Iris pigment epithelial cell (primary cell): Measurements from ENCODE around the gene TAF9.

Experiments used
- DNase-seq: peaks from one replicate; pipeline ENCODE4 v3.0.0-alpha.2; 2011; ENCODE audit warnings: low read depth

The TAF9 gene, protein sequence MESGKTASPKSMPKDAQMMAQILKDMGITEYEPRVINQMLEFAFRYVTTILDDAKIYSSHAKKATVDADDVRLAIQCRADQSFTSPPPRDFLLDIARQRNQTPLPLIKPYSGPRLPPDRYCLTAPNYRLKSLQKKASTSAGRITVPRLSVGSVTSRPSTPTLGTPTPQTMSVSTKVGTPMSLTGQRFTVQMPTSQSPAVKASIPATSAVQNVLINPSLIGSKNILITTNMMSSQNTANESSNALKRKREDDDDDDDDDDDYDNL

DNA sequence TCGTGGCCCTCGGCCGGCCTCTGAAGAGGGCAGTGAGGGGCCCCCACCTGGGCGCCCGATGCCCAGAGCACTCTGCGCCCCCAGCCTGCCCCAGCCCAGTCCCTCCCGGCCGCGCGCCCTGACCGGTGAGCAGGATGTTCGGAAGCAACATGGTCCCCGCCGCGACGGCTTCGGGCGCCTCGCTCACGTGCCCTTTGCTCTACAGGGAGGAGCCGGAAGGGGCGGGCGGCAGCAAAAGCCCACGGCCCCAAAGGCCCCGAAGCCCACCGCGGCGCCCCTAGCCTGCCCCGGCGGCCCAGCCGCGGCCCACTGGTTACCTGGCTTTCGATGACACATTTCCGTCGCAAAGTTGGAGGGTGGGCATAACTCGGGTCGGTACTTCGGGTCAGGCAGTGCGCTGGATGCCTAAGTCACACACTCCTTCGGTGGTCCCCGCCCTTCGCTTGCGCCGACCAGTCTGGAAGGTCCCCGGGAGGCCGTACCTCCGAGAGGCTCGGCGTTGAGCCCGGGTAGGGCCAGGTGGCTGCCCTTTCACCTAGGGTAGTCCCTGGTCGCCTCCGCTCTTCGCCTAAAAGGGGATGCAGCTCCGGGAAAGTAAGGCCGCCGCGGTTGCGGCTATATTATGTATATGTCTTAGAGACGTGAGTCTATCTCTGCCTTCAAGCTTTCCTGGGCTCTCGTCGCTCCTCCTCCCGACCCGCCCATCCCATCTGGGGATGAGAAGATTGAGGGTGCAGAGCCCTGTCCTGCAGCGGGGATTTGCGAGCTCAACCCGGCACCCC lies at the start of gene TAF9, which contains the start of the genes AK6 and RAD17:
Gene TAF9 (minus strand): TSS at position 181 of the 782 bp plus-strand sequence. CDS start 3,783 bp downstream, outside the sequence.
Gene AK6 (minus strand): TSS at position 181 of the 782 bp plus-strand sequence. CDS start 30 bp downstream, at position 151.
Gene RAD17 (plus strand): TSS at position 479 of the 782 bp plus-strand sequence. CDS start 2,391 bp downstream, outside the sequence.
- DNase-seq = peak; percentile 92

GRCh38 chr5:69418554-69418953 lies 49.2 kb upstream of the TAF9 start:
- no peak for DNase-seq

- no peak for DNase-seq
Measured at GRCh38 chr5:69416699-69417098, 47.4 kb upstream of the TAF9 start.

- no peak for DNase-seq
Measured at GRCh38 chr5:69416180-69416579, 46.9 kb upstream of the TAF9 start.

GRCh38 chr5:69415584-69415958 lies 46.3 kb upstream of the TAF9 start:
- no peak for DNase-seq

DNA sequence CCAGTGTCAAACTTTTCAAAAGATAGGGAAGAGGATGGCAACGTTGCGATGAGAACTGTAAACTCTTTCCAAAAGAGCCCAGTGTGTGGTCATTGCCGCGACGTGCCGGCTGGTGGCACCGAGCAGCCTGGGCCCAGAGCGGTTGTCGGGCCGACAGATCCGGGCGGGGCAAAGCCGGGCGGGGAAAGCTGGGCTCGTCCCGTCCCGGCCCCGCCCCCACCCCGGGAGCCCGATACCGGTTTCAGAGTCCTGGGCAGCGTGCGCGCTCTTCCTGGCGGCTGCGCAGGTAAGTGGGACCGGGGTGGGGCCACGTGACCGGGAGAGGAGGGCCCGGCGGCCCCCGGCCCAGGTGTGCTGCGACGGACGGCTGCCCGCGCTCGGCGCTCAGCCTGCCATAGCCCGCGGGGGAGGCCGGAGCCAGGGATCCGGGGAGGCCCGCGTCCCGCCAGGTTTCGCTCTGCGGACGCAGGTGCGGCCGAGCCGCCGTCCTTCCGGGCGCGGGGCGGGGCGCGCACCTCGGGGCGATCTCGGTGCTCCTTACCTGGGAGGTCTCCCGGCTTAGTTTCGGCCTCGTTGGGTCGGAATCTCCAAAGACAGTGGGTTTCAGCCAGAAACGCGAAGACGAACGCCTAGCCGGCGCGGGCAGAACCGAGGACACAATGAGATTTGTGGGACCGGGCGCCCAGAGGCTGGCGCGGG lies 45.7 kb upstream of the TAF9 start, which contains the start of gene MARVELD2:
Gene MARVELD2 (plus strand): TSS at position 232 of the 699 bp plus-strand sequence. CDS start 4,270 bp downstream, outside the sequence.
- peak; percentile 36 for DNase-seq

GRCh38 chr5:69404659-69405330 lies 35.5 kb upstream of the TAF9 start:
- DNase-seq = no peak

DNA sequence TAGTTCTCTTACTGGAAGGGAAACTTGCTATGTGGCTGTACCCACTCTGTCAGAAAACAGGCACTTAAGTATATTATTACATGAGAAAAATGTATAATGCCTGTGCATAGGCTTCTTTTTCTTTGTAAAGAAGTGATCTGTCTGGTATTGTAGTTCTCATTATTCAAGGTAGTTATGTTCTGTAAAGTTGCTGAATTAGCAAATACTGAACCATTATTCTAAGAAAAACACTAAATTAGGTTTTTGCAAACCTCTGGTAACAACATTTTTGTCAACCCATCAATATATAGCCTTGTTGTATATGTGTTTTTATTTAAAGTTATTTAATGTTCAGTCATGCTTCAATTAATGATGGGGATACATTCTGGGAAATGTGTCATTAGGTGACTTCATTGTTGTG lies 9.1 kb upstream of the TAF9 start:
- no peak for DNase-seq

DNA sequence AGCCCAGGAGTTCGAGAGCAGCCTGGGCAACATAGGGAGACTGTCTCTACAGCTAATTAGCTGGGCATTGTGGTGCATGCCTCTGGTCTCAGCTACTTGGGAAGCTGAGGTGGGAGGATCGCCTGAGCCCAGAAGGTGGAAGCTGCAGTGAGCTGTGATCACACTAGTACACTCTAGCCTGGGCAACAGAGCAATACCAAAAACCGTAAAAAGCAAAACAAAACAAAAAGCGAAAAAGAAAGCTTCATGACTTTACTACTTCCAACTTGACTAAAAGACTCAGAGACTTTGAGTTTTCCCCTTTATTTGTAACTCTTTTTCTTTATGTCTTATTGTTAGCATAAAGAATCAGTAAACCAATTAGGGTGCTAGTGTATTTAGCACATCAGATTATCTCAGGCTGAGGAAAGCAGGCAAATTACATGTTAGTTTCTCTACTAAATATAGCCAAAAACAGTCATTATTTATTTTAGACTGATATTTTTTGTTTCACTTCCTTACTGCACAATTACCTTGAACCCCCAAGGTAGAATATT lies 5.7 kb upstream of the TAF9 start:
- DNase-seq = no peak

DNA sequence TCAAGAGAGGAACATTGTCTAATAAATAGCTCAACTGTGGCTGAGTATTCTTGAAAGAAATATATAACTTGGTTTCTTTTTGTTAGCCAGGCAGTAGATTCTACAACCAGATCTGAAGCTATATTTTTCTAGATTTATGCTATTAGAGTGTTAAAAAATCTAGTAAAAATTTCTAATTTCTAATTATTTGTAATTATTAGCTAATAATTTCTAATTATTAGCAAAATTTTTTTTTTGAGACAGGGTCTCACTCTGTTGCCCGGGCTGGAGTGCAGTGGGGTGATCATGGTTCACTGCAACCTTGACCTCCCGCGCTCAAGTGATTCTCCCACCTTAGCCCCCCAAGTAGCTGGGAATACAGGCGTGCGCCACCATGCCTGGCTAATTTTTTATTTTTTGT lies 3.1 kb upstream of the TAF9 start:
- DNase-seq = no peak

DNA sequence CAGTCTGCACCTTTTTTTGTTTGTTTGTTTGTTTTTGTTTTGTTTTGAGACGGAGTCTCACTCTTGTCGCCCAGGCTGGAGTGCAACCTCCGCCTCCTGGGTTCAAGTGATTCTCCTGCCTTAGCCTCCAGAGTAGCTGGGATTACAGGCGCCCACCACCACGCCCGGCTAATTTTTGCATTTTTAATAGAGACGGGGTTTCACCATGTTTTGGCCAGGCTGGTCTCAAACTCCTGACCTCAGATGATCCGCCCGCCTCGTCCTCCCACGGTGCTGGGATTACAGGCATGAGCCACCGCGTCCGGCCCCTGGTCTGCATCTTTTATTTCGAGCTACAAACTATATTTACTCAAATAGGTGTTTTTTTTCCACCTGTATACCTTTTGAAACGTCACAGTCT lies 1.0 kb upstream of the TAF9 start:
- peak; percentile 12 for DNase-seq

GRCh38 chr5:69368458-69369339 lies 621 bp downstream of the TAF9 start:
- peak; percentile 47 for DNase-seq

DNA sequence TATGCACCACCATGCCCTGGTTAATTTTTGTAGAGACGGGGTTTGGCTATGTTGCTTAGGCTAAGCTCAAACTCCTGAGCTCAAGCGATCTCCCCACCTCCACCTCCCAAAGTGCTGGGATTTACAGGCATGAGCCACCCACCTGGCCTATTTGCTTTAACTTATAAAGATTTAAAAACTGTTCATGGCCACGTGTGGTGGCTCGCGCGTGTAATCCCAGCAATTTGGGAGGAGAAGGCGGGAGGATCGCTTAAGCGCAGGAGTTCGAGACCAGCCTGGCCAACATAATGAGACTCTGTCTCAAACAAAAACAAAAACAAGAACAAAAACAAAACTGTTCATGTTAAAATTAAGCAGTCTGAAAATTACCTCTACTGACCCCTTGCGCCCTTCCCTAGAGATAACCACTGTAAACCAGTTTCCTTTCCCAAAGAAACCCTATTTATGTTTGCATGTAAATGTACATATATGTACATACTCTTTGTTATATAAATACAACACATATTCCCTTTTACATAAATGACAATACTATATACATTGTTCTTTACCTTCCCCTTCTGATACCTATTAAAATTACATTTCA lies 1.5 kb downstream of the TAF9 start:
- no peak for DNase-seq

DNA sequence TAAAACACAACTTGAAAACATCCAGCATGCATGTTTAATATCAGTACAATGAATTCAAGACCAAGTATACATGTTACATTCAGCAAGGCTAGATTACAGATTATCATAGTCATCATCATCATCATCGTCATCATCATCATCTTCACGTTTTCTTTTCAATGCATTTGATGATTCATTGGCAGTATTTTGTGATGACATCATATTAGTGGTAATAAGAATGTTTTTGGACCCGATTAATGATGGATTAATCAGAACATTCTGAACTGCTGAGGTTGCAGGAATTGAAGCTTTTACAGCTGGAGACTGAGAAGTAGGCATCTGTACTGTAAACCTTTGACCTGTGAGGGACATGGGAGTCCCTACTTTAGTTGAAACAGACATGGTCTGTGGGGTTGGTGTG lies 4.5 kb downstream of the TAF9 start:
- no peak for DNase-seq

- DNase-seq = peak; percentile 20
Measured at GRCh38 chr5:69364414-69364813, 4.9 kb downstream of the TAF9 start.

GRCh38 chr5:69360442-69360841 lies 8.9 kb downstream of the TAF9 start:
- no peak for DNase-seq

DNA sequence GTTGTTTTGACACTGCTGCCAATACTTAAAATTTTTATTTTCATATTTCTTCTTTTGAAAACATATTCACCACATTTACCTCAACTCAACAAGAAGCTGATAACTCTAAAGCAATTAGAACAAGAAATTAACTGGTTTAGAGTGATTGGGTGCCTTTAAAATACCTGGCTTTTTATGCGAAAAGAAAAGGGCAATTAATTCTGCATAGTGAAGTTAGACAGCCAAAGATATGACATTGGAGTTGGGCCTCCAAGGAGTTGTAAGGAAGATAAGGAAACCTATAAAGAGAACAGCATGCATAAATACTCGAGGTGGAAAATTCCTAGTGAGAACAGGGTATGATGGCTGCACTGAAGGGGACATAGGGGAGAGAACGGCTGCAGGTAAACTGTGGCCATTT lies 9.6 kb downstream of the TAF9 start:
- no peak for DNase-seq

DNA sequence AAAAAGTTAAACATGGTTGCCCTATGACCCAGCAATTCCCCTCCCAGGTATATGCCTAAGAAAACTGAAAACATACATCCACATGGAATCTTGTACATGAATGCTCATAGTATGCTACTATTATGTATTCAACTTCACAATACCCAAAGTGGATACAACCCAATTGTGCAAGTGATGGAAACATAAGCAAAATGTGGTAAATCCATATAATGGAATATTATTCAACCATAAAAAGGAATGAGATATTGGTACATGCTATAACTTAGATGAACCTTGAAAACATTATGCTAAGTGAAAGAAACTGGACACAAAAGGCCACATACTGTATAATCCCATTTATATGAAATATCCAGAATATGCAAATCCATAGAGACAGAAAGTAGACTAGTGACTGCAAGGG lies 18.7 kb downstream of the TAF9 start:
- DNase-seq = no peak

- DNase-seq = no peak
Measured at GRCh38 chr5:69343083-69343482, 26.2 kb downstream of the TAF9 start.

GRCh38 chr5:69341520-69342161 lies 27.7 kb downstream of the TAF9 start:
- DNase-seq = no peak
